SK-N-MC (cell line): ENCODE results near the gene HIBADH.

Experiments
- EZH2 ChIP-seq: fragments of 200-600 bp; sonication (generic); IDR thresholded peaks from one replicate; pipeline ENCODE4 v1.6.1; 2017; ENCODE audit warnings: antibody characterized with exemption
- FOXP2 ChIP-seq: optimal IDR thresholded peaks from 2 replicates; pipeline ENCODE3; 2011; ENCODE audit warnings: mild to moderate bottlenecking, moderate library complexity; ENCODE audit not compliant: insufficient read depth; ENCODE audit errors: extremely low read length, control extremely low read depth
- POLR2AphosphoS5 ChIP-seq: IDR thresholded peaks from 2 replicates; pipeline ENCODE4 v1.6.1; 2012; ENCODE audit warnings: mild to moderate bottlenecking, low read depth, low read length, borderline replicate concordance

DNA sequence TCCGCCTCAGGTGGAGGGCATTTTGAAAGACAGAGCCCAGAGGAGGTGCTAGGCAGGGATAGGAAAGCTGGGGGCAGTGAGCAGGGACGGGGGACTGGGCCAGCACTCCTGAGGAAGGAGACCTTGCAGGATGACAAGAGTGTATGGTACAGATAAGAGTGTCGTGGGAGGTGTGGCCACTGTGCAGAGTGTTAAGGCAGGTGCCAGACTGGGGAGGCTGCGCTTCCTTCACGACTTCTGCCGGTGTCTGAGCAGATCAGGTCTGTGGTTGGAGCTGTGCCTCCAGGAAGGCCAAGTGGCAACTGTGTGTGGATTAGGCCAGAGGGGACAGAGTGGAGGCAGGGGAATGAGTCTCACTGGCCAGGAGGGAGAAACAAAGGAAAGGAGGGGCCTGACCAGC is 161.7 kb downstream of the HIBADH start:
- TF ChIP-seq POLR2AphosphoS5 (no peak), EZH2 (no peak), FOXP2 (no peak)
